ENCODE results near the gene SEMA5B.

DNA sequence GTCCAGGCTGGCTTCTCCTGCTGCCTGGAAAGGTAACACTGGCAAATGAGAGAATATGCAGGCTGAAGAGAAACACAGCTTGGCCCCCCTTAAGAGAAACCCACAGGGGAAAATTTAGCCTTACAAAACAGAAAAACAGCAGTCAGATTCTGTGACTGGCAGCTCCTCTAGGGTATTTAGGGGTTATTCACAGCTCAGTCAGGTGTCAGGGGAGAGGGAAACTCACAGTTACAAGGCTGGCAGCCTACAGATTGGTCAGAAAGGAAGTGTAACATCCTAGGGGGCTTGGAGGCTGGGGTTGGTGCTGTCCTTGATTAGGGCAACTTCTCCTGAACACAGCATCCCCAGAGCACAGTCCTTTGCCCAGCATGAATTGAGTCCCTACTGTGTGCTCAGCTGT is 81.4 kb downstream of the SEMA5B start:
- TF ChIP-seq, protein P1, sequence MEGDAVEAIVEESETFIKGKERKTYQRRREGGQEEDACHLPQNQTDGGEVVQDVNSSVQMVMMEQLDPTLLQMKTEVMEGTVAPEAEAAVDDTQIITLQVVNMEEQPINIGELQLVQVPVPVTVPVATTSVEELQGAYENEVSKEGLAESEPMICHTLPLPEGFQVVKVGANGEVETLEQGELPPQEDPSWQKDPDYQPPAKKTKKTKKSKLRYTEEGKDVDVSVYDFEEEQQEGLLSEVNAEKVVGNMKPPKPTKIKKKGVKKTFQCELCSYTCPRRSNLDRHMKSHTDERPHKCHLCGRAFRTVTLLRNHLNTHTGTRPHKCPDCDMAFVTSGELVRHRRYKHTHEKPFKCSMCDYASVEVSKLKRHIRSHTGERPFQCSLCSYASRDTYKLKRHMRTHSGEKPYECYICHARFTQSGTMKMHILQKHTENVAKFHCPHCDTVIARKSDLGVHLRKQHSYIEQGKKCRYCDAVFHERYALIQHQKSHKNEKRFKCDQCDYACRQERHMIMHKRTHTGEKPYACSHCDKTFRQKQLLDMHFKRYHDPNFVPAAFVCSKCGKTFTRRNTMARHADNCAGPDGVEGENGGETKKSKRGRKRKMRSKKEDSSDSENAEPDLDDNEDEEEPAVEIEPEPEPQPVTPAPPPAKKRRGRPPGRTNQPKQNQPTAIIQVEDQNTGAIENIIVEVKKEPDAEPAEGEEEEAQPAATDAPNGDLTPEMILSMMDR (optimal IDR thresholded peaks at IDR 0.05 in 1 of 3, IDR thresholded peaks at IDR 0.05 in 1 of 3, conservative IDR thresholded peaks at IDR 0.05 in 1 of 3; ENCODE audit: extremely low read depth in 1 of 3, insufficient read depth in 2 of 3, low read length in 3 of 3), result no peak
- no peak for TF ChIP-seq EZH2 (IDR thresholded peaks at IDR 0.05; ENCODE audit: low read length)
